ENCODE data around the gene RBFOX1.

GRCh38 chr16:7709186-7709585 is 376.5 kb downstream of the RBFOX1 start:
- TF ChIP-seq, protein P1, sequence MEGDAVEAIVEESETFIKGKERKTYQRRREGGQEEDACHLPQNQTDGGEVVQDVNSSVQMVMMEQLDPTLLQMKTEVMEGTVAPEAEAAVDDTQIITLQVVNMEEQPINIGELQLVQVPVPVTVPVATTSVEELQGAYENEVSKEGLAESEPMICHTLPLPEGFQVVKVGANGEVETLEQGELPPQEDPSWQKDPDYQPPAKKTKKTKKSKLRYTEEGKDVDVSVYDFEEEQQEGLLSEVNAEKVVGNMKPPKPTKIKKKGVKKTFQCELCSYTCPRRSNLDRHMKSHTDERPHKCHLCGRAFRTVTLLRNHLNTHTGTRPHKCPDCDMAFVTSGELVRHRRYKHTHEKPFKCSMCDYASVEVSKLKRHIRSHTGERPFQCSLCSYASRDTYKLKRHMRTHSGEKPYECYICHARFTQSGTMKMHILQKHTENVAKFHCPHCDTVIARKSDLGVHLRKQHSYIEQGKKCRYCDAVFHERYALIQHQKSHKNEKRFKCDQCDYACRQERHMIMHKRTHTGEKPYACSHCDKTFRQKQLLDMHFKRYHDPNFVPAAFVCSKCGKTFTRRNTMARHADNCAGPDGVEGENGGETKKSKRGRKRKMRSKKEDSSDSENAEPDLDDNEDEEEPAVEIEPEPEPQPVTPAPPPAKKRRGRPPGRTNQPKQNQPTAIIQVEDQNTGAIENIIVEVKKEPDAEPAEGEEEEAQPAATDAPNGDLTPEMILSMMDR (IDR thresholded peaks at IDR 0.05; ENCODE audit: insufficient read depth, low read depth, low read length): no peak
- TF ChIP-seq EZH2 (IDR thresholded peaks at IDR 0.05; ENCODE audit: insufficient read depth, low read length): no peak
